GM12892 (cell line): ENCODE results near the gene CAMK2B.

ENCODE experiments used
- POLR2A ChIP-seq: IDR thresholded peaks from 2 replicates; pipeline ENCODE4 v1.6.1; 2011; ENCODE audit warnings: low read depth, low read length, control low read depth
- POLR2AphosphoS5 ChIP-seq: IDR thresholded peaks from 2 replicates; pipeline ENCODE4 v1.6.1; 2011; ENCODE audit warnings: low read depth, low read length, control low read depth

- TF ChIP-seq POLR2AphosphoS5 (no peak), POLR2A (no peak)
Measured at GRCh38 chr7:44341401-44341800, 16.0 kb upstream of the CAMK2B start.
